PC-9 (cell line): Measurements from ENCODE around the gene VGLL1. TPM values are rescaled to one million over a fixed set of nuclear protein-coding genes. Genes with fewer than 3 reads are reported as not detected.

Source experiments
- Bru-seq: library from RNA; stranded (reverse); fragments of 400-500 nt; gene quantifications from one replicate; lab custom pipeline; 2021; lab: Mats Ljungman, UMichigan
- BruChase-seq, 2 experiments: library from RNA; stranded (reverse); fragments of 400-500 nt; gene quantifications; one replicate each; lab custom pipeline; 2021; lab: Mats Ljungman, UMichigan
- BruUV-seq: library from RNA; stranded (reverse); fragments of 400-500 nt; replicated peaks from 2 replicates; lab custom pipeline; 2021; lab: Mats Ljungman, UMichigan
- CTCF ChIA-PET: fragments of 300-600 bp; sonication (Branson Sonifier 250); formaldehyde crosslinking; loops from one replicate; lab custom pipeline; 2022; ENCODE audit warnings: antibody characterized with exemption; lab: Charles Lee
- POLR2A ChIA-PET: fragments of 300-600 bp; sonication (Branson Sonifier 250); formaldehyde crosslinking; loops from one replicate; lab custom pipeline; 2022; ENCODE audit warnings: antibody characterized with exemption; ENCODE audit not compliant: unreplicated experiment; lab: Charles Lee
- DNase-seq, 2 experiments: peaks; one replicate each; pipeline versions ENCODE4 v3.0.0 to v3.0.0-alpha.2; 2015 to 2022; ENCODE audit warnings: mixed read lengths in 1 of 2
- H2AFZ ChIP-seq: fragments of 200-600 bp; sonication (generic); 2 replicates; pipeline ENCODE4 v1.8.1; 2017; ENCODE audit warnings: antibody characterized with exemption
- H3F3A ChIP-seq: fragments of 200-600 bp; sonication (generic); 2 replicates; pipeline ENCODE4 v1.8.1; 2017; ENCODE audit warnings: antibody characterized with exemption, mild to moderate bottlenecking, low read depth; ENCODE audit not compliant: insufficient read depth
- H3K27ac ChIP-seq: fragments of 200-600 bp; sonication (generic); 2 replicates; pipeline ENCODE4 v1.6.1; 2016; ENCODE audit warnings: mixed run types
- H3K27me3 ChIP-seq: fragments of 200-600 bp; sonication (generic); 2 replicates; pipeline ENCODE4 v1.6.1; 2016; ENCODE audit warnings: low read depth, mixed run types; ENCODE audit not compliant: insufficient read depth
- H3K36me3 ChIP-seq: fragments of 200-600 bp; sonication (generic); 2 replicates; pipeline ENCODE4 v1.6.1; 2016; ENCODE audit warnings: low read depth, mixed run types
- H3K4me1 ChIP-seq: fragments of 200-600 bp; sonication (generic); replicated peaks from 2 replicates; pipeline ENCODE4 v1.6.1; 2016; ENCODE audit warnings: mixed run types; ENCODE audit not compliant: insufficient read depth
- H3K4me2 ChIP-seq: fragments of 200-600 bp; sonication (generic); 2 replicates; pipeline ENCODE4 v1.6.1; 2017; ENCODE audit warnings: mixed run types
- H3K4me3 ChIP-seq: fragments of 200-600 bp; sonication (generic); 2 replicates; pipeline ENCODE4 v1.6.1; 2016; ENCODE audit warnings: mixed run types
- H3K79me2 ChIP-seq: fragments of 200-600 bp; sonication (generic); 2 replicates; pipeline ENCODE4 v1.6.1; 2017; ENCODE audit warnings: low read depth, mixed run types
- H3K9me2 ChIP-seq: fragments of 200-600 bp; sonication (generic); 2 replicates; pipeline ENCODE4 v1.8.1; 2017; ENCODE audit warnings: mild to moderate bottlenecking; ENCODE audit not compliant: insufficient read depth
- H3K9me3 ChIP-seq: fragments of 200-600 bp; sonication (generic); 2 replicates; pipeline ENCODE4 v1.8.1; 2016; ENCODE audit warnings: low read depth; ENCODE audit not compliant: insufficient read depth
- H4K20me1 ChIP-seq: fragments of 200-600 bp; sonication (generic); 2 replicates; pipeline ENCODE4 v1.8.1; 2017; ENCODE audit not compliant: insufficient read depth
- CTCF ChIP-seq: fragments of 200-600 bp; sonication (generic); conservative IDR thresholded peaks from 2 replicates; pipeline ENCODE4 v1.6.1; 2017; ENCODE audit warnings: mixed run types, antibody characterized with exemption, mild to moderate bottlenecking, moderate library complexity
- EZH2 ChIP-seq: fragments of 200-600 bp; sonication (generic); IDR thresholded peaks from 2 replicates; pipeline ENCODE4 v1.8.0; 2017; ENCODE audit warnings: antibody characterized with exemption, low read depth
- intact Hi-C: fragments of 100-400 bp; cut with micrococcal nuclease; formaldehyde crosslinking; loops from one replicate; pipeline ENCODE4 v1.10.0; 2022; ENCODE audit not compliant: unreplicated experiment
- long read RNA-seq: library from polyadenylated mRNA; stranded (forward); transcript quantifications from one replicate; pipeline ENCODE4 v2.0.0, GENCODE V29; 2022
- total RNA-seq: library from RNA; stranded (reverse); gene quantifications from 2 replicates; pipeline ENCODE4 v1.2.3, GENCODE V29; 2021

VGLL1 gene
- total RNA-seq (112 and 154 TPM in 2 replicates), Bru-seq, nascent RNA (percentile 96 among the genes with signal in this experiment), BruChase-seq, experiment 1, labeled RNA remaining after a 2-hour chase (percentile 78 among the genes with signal in this experiment), BruChase-seq, experiment 2, labeled RNA remaining after a 6-hour chase (percentile 92 among the genes with signal in this experiment)
- long read RNA-seq, transcript VGLL1-201 (5 exons, 1,215 nt), result major isoform, 259 of 268 reads
- long read RNA-seq, partial matches to known transcripts, result 3 of 268 reads
- long read RNA-seq, other reads (novel, unspliced or antisense), result 6 of 268 reads

- ChIA-PET POLR2A (interaction anchor here (0.6 to 1.0 kb wide), 6 partner anchors 24 to 609 kb away, joined by 3 to 6 read pairs (median 4); partner anchors contain the start of gene RBMX), CTCF (interaction anchor here (0.6 kb wide), 4 partner anchors 40 to 377 kb away, joined by 3 to 15 read pairs (median 6); no protein-coding TSS in a partner anchor)
- intact Hi-C loops, result loop anchor here (1.0 kb wide), 1 partner anchor 35 kb away; the partner anchor contains the start of gene HTATSF1
- H3K9me2 ChIP-seq, result no peaks in the 10 kb centered on the region
- peak within 1 kb of the TSS; percentile 71 for H3K4me3 ChIP-seq
- H3K27ac ChIP-seq, result peak within 1 kb of the TSS; percentile 95
- H3K9me3 ChIP-seq, result 0 out of 2 replicates have a peak, but pooled peaks cover 2% of the 10 kb centered on the region
- peaks cover 73% of the 10 kb centered on the region for H3K4me1 ChIP-seq
- H3K79me2 ChIP-seq, result peaks cover 49% of the 10 kb centered on the region
- H3K36me3 ChIP-seq, result peaks cover 27% of the 10 kb centered on the region
- peak; percentile 76 to 97 for DNase-seq
- H3K4me2 ChIP-seq, result peak within 1 kb of the TSS; percentile 94
- peak within 1 kb of the TSS; percentile 58 for H2AFZ ChIP-seq
- peaks cover 35% of the 10 kb centered on the region for H3F3A ChIP-seq
- BruUV-seq, result no TSS peak
- H4K20me1 ChIP-seq, result no peaks in the 10 kb centered on the region
- TF ChIP-seq EZH2, result no peak
- TF ChIP-seq CTCF, result no peak
- H3K27me3 ChIP-seq, result no peaks in the 10 kb centered on the region
Measured at GRCh38 chrX:136531951-136532350, at the start of gene VGLL1. TSS of gene VGLL1 (plus strand) at chrX:136532215. CDS start at chrX:136536021, 3,806 bp downstream.

GRCh38 chrX:136487647-136488046 is 44.4 kb upstream of the VGLL1 start, which contains the start of gene BRS3:
TSS of gene BRS3 (plus strand) at chrX:136487947. CDS start at chrX:136488115, 168 bp downstream.
- H3K9me3 ChIP-seq, result no peaks in the 10 kb centered on the region
- H3K79me2 ChIP-seq, result no peaks in the 10 kb centered on the region
- H3K4me1 ChIP-seq, result no peaks in the 10 kb centered on the region
- H3K4me2 ChIP-seq, result no peak within 1 kb of the TSS
- no TSS peak for BruUV-seq
- no peaks in the 10 kb centered on the region for H4K20me1 ChIP-seq
- H3K36me3 ChIP-seq, result no peaks in the 10 kb centered on the region
- DNase-seq, result no peak
- no peaks in the 10 kb centered on the region for H3F3A ChIP-seq
- H3K27ac ChIP-seq, result no peak within 1 kb of the TSS
- intact Hi-C loops, result loop anchor here (2.0 to 5.0 kb wide), 2 partner anchors 320 to 459 kb away; no protein-coding TSS in a partner anchor
- no peaks in the 10 kb centered on the region for H3K27me3 ChIP-seq
- no peak for TF ChIP-seq CTCF
- TF ChIP-seq EZH2, result no peak
- ChIA-PET POLR2A (no interaction called here), CTCF (no interaction called here)
- no peaks in the 10 kb centered on the region for H3K9me2 ChIP-seq
- no peak within 1 kb of the TSS for H3K4me3 ChIP-seq
- H2AFZ ChIP-seq, result no peak within 1 kb of the TSS

- Histone ChIP-seq H3K4me2 (no peak overlapping the region), H2AFZ (no peak overlapping the region), H3K36me3 (no peaks in the 10 kb centered on the region), H3K9me3 (no peaks in the 10 kb centered on the region), H3K79me2 (no peaks in the 10 kb centered on the region), H3K9me2 (no peaks in the 10 kb centered on the region), H4K20me1 (no peaks in the 10 kb centered on the region), H3K4me3 (no peak overlapping the region), H3K27ac (no peak overlapping the region), H3K4me1 (no peaks in the 10 kb centered on the region), H3K27me3 (no peaks in the 10 kb centered on the region), H3F3A (no peaks in the 10 kb centered on the region)
- no peak for DNase-seq
- no TSS peak for BruUV-seq
- POLR2A ChIA-PET, result no interaction called here
- TF ChIP-seq EZH2 (no peak), CTCF (peak; percentile 64)
- intact Hi-C loops, result loop anchor here (2.0 to 5.0 kb wide), 2 partner anchors 321 to 460 kb away; no protein-coding TSS in a partner anchor
- CTCF ChIA-PET, result interaction anchor here (0.6 to 0.9 kb wide), 2 partner anchors 39 to 92 kb away, joined by 3 read pairs; no protein-coding TSS in a partner anchor
Measured at GRCh38 chrX:136488706-136489105, 43.3 kb upstream of the VGLL1 start.
